Gastrocnemius medialis (tissue), 4 donors: ENCODE measurements around the gene TNFAIP3.

Experiments used
- POLR2A ChIP-seq, 2 donors: fragments of 450-650 bp; IDR thresholded peaks; one replicate each; pipeline ENCODE4 v1.6.1; 2017; ENCODE audit warnings: antibody characterized with exemption in 2 of 2, mild to moderate bottlenecking in 2 of 2, moderate library complexity in 2 of 2
- TF ChIP-seq, protein P1 (sequence below), 5 experiments: fragments of 450-650 bp in 3 of 5; fragments of 200-600 bp in 2 of 5; sonication (generic) in 2 of 5; IDR thresholded peaks in 4 of 5; conservative IDR thresholded peaks in 1 of 5; 1 replicate in 4 of 5; 2 replicates in 1 of 5; pipeline ENCODE4 v1.5.1; 2016 to 2019; ENCODE audit warnings: antibody characterized with exemption in 5 of 5, mild to moderate bottlenecking in 3 of 5, moderate library complexity in 3 of 5

DNA sequence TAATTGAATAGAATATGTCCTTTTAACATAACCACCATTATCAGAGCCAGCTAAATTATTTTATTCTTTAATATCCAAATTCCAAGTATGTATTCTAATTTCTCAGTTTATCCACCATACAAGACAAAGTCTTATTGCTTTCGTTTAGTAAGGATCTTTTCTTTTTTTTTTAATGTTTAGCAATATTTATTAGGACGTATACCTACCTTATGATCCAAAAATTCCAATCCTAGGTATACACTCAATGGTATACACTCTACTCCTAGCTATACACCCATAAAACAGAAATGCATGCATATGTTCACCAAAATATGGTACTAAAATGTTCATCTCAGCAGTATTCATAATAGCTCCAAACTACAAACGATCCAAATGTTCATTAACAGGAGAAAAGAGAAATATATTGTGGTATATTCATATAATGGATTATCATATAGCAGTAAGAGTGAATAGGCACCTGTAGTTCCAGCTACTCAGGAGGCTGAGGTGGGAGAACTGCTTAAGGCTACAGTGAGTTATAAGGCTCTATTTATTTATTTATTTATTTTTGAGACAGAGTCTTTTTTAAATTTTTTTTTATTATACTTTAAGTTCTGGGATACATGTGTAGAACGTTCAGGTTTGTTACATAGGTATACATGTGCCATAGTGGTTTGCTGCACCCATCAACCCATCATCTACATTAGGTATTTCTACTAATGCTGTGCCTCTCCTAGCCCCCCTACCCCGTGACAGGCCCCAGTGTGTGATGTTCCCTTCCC is 17.3 kb downstream of the TNFAIP3 start:
- TF ChIP-seq, protein P1, sequence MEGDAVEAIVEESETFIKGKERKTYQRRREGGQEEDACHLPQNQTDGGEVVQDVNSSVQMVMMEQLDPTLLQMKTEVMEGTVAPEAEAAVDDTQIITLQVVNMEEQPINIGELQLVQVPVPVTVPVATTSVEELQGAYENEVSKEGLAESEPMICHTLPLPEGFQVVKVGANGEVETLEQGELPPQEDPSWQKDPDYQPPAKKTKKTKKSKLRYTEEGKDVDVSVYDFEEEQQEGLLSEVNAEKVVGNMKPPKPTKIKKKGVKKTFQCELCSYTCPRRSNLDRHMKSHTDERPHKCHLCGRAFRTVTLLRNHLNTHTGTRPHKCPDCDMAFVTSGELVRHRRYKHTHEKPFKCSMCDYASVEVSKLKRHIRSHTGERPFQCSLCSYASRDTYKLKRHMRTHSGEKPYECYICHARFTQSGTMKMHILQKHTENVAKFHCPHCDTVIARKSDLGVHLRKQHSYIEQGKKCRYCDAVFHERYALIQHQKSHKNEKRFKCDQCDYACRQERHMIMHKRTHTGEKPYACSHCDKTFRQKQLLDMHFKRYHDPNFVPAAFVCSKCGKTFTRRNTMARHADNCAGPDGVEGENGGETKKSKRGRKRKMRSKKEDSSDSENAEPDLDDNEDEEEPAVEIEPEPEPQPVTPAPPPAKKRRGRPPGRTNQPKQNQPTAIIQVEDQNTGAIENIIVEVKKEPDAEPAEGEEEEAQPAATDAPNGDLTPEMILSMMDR (IDR thresholded peaks at IDR 0.05 in 4 of 5, conservative IDR thresholded peaks at IDR 0.05 in 1 of 5), result no peak
- TF ChIP-seq POLR2A (IDR thresholded peaks at IDR 0.05), result no peak
